DND-41 (cell line): ENCODE data around the gene CLSTN2.

ENCODE experiments used
- ATAC-seq: fragments of 200-7000 bp; cut with Tn5 transposase; 3 replicates; pipeline ENCODE4 v1.9.1; 2021; ENCODE audit warnings: low read depth; ENCODE audit not compliant: insufficient read depth
- DNase-seq: peaks from one replicate; pipeline ENCODE4 v3.0.0-alpha.2; 2020
- H2AFZ ChIP-seq: 2 replicates; pipeline ENCODE4 v1.6.0; 2012; ENCODE audit warnings: low read depth, low read length
- H3K27ac ChIP-seq: 2 replicates; pipeline ENCODE4 v1.5.1; 2012; ENCODE audit warnings: low read length, inconsistent platforms
- H3K27me3 ChIP-seq: fragments of 200-600 bp; sonication (generic); 2 replicates; pipeline ENCODE4 v1.6.0; 2012; ENCODE audit warnings: low read length, mild to moderate bottlenecking, inconsistent platforms; ENCODE audit not compliant: insufficient read depth, poor library complexity
- H3K36me3 ChIP-seq: 2 replicates; pipeline ENCODE4 v1.5.1; 2012; ENCODE audit warnings: low read length, inconsistent platforms; ENCODE audit not compliant: insufficient read depth
- H3K4me1 ChIP-seq: 2 replicates; pipeline ENCODE4 v1.5.1; 2012; ENCODE audit warnings: mild to moderate bottlenecking, low read length; ENCODE audit not compliant: insufficient read depth
- H3K4me2 ChIP-seq: 2 replicates; pipeline ENCODE4 v1.6.0; 2012; ENCODE audit warnings: mild to moderate bottlenecking, moderate library complexity, low read length, inconsistent platforms; ENCODE audit not compliant: insufficient read depth
- H3K4me3 ChIP-seq, 2 experiments: fragments of 200-600 bp in 1 of 2; shearing (Covaris generic) in 1 of 2; 2 replicates each; pipeline ENCODE4 v1.5.1; 2012 to 2016; ENCODE audit warnings: inconsistent platforms in 2 of 2, low read length in 2 of 2, mild to moderate bottlenecking in 2 of 2, low read depth in 1 of 2, moderate library complexity in 1 of 2
- H3K79me2 ChIP-seq: 2 replicates; pipeline ENCODE4 v1.6.0; 2012; ENCODE audit warnings: low read length, inconsistent platforms; ENCODE audit not compliant: insufficient read depth
- H3K9ac ChIP-seq: 2 replicates; pipeline ENCODE4 v1.6.0; 2012; ENCODE audit warnings: low read depth, mild to moderate bottlenecking, inconsistent platforms, low read length, moderate library complexity
- H3K9me3 ChIP-seq: 2 replicates; pipeline ENCODE4 v1.5.1; 2012; ENCODE audit warnings: low read length, moderate library complexity, mild to moderate bottlenecking, inconsistent platforms; ENCODE audit not compliant: insufficient read depth, severe bottlenecking
- H4K20me1 ChIP-seq: 2 replicates; pipeline ENCODE4 v1.6.0; 2012; ENCODE audit warnings: low read length; ENCODE audit not compliant: insufficient read depth
- CTCF ChIP-seq: IDR thresholded peaks from 2 replicates; pipeline ENCODE4 v1.5.1; 2012; ENCODE audit warnings: borderline replicate concordance, low read length, moderate library complexity, mild to moderate bottlenecking; ENCODE audit not compliant: poor library complexity, severe bottlenecking; ENCODE audit errors: extremely low read depth
- EZH2 ChIP-seq: IDR thresholded peaks from 3 replicates; pipeline ENCODE4 v1.6.1; 2012; ENCODE audit warnings: borderline replicate concordance, low read depth, mild to moderate bottlenecking, moderate library complexity, low read length, inconsistent platforms; ENCODE audit not compliant: severe bottlenecking

CLSTN2 gene

GRCh38 chr3:140170612-140171011 is 235.6 kb downstream of the CLSTN2 start:
- TF ChIP-seq CTCF = no peak
- TF ChIP-seq EZH2 = no peak
- H4K20me1 ChIP-seq = no peaks in the 10 kb centered on the region
- no peak overlapping the region for H3K27ac ChIP-seq
- H3K4me1 ChIP-seq = no peaks in the 10 kb centered on the region
- DNase-seq (no peak), ATAC-seq (no peak)
- no peak overlapping the region for H3K4me2 ChIP-seq
- H3K9ac ChIP-seq = no peak overlapping the region
- no peaks in the 10 kb centered on the region for H3K36me3 ChIP-seq
- peaks cover 7% of the 10 kb centered on the region for H3K27me3 ChIP-seq
- no peak overlapping the region for H2AFZ ChIP-seq
- no peaks in the 10 kb centered on the region for H3K79me2 ChIP-seq
- H3K4me3 ChIP-seq = no peak overlapping the region
- no peaks in the 10 kb centered on the region for H3K9me3 ChIP-seq

GRCh38 chr3:140176526-140176925 is 241.5 kb downstream of the CLSTN2 start:
- Histone ChIP-seq H3K79me2 (no peaks in the 10 kb centered on the region), H4K20me1 (no peaks in the 10 kb centered on the region), H2AFZ (no peak overlapping the region), H3K9me3 (no peaks in the 10 kb centered on the region), H3K9ac (no peak overlapping the region), H3K4me3 (no peak overlapping the region), H3K27me3 (peaks cover 6% of the 10 kb centered on the region), H3K4me2 (no peak overlapping the region), H3K27ac (no peak overlapping the region), H3K36me3 (no peaks in the 10 kb centered on the region), H3K4me1 (no peaks in the 10 kb centered on the region)
- DNase-seq (no peak), ATAC-seq (no peak)
- TF ChIP-seq EZH2 = no peak
- no peak for TF ChIP-seq CTCF

- Histone ChIP-seq H3K9ac (no peak overlapping the region), H2AFZ (no peak overlapping the region), H3K27ac (no peak overlapping the region), H3K4me1 (no peaks in the 10 kb centered on the region), H3K4me2 (no peak overlapping the region), H3K9me3 (no peaks in the 10 kb centered on the region), H3K27me3 (peaks cover 10% of the 10 kb centered on the region), H3K36me3 (no peaks in the 10 kb centered on the region), H4K20me1 (no peaks in the 10 kb centered on the region), H3K4me3 (no peak overlapping the region), H3K79me2 (no peaks in the 10 kb centered on the region)
- no peak for TF ChIP-seq CTCF
- no peak for TF ChIP-seq EZH2
- DNase-seq (no peak), ATAC-seq (no peak)
Observed at GRCh38 chr3:140177943-140178342, 243.0 kb downstream of the CLSTN2 start.

- no peaks in the 10 kb centered on the region for H3K79me2 ChIP-seq
- DNase-seq = no peak
- no peak overlapping the region for H3K4me3 ChIP-seq
- no peaks in the 10 kb centered on the region for H3K36me3 ChIP-seq
- H2AFZ ChIP-seq = no peak overlapping the region
- H3K9me3 ChIP-seq = no peaks in the 10 kb centered on the region
- H3K9ac ChIP-seq = no peak overlapping the region
- H3K27me3 ChIP-seq = peaks cover 10% of the 10 kb centered on the region
- H4K20me1 ChIP-seq = no peaks in the 10 kb centered on the region
- no peaks in the 10 kb centered on the region for H3K4me1 ChIP-seq
- no peak for ATAC-seq
- no peak overlapping the region for H3K27ac ChIP-seq
- no peak overlapping the region for H3K4me2 ChIP-seq
- TF ChIP-seq CTCF = no peak
- no peak for TF ChIP-seq EZH2
Observed at GRCh38 chr3:140178482-140178881, 243.5 kb downstream of the CLSTN2 start.
